GM12801 (cell line): ENCODE results near the gene ZNF474.

Experiments used
- TF ChIP-seq, protein P1 (sequence below): IDR thresholded peaks from one replicate; pipeline ENCODE4 v1.5.1; 2011; ENCODE audit warnings: control low read depth; ENCODE audit not compliant: insufficient read length; ENCODE audit errors: extremely low read depth

ZNF474 gene

DNA sequence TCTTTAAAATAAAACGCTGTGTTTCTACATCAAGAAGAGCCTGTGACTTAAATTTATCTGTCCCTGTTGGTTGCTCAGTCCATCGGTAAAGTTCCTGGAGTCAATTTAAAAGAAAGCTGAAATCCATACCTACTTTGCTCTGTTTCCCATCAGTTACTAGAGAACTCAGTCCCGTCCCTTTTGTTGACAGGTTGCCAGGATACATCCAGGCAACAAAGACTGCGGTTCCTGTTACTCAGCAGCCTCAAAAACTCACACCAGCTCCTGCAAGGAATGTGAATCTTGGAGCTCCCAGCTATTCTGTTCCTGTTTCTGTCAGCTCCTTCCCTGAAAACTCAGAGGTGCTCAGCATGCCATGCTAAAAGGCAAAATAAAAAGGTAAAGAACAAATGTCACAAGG is at the start of gene ZNF474:
TSS of gene ZNF474 (plus strand) at position 241 of the 400 bp plus-strand sequence. CDS start 22,445 bp downstream, outside the sequence.
- TF ChIP-seq, protein P1, sequence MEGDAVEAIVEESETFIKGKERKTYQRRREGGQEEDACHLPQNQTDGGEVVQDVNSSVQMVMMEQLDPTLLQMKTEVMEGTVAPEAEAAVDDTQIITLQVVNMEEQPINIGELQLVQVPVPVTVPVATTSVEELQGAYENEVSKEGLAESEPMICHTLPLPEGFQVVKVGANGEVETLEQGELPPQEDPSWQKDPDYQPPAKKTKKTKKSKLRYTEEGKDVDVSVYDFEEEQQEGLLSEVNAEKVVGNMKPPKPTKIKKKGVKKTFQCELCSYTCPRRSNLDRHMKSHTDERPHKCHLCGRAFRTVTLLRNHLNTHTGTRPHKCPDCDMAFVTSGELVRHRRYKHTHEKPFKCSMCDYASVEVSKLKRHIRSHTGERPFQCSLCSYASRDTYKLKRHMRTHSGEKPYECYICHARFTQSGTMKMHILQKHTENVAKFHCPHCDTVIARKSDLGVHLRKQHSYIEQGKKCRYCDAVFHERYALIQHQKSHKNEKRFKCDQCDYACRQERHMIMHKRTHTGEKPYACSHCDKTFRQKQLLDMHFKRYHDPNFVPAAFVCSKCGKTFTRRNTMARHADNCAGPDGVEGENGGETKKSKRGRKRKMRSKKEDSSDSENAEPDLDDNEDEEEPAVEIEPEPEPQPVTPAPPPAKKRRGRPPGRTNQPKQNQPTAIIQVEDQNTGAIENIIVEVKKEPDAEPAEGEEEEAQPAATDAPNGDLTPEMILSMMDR: no peak

DNA sequence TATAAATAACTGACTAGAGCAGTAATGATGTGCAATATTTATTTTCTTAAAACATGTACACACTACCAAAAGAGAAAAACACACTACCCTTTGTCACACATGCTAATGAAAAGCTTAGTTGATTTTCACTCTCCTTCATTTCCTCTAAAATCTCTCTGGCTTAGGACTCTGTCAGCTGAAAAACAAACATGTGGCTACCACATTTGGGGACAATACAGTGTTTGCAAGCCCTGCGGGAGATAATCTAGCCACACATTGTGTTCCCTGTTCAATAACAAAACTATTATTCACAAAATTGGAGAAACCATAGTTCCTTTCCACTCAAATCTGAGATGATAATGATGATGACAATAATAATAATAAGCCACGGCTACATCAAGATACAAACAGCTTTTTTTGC is 47.8 kb upstream of the ZNF474 start:
- TF ChIP-seq, protein P1: no peak

GRCh38 chr5:122083535-122083934 is 45.8 kb upstream of the ZNF474 start:
- TF ChIP-seq, protein P1: no peak

GRCh38 chr5:122085041-122085440 is 44.3 kb upstream of the ZNF474 start:
- TF ChIP-seq, protein P1: no peak

DNA sequence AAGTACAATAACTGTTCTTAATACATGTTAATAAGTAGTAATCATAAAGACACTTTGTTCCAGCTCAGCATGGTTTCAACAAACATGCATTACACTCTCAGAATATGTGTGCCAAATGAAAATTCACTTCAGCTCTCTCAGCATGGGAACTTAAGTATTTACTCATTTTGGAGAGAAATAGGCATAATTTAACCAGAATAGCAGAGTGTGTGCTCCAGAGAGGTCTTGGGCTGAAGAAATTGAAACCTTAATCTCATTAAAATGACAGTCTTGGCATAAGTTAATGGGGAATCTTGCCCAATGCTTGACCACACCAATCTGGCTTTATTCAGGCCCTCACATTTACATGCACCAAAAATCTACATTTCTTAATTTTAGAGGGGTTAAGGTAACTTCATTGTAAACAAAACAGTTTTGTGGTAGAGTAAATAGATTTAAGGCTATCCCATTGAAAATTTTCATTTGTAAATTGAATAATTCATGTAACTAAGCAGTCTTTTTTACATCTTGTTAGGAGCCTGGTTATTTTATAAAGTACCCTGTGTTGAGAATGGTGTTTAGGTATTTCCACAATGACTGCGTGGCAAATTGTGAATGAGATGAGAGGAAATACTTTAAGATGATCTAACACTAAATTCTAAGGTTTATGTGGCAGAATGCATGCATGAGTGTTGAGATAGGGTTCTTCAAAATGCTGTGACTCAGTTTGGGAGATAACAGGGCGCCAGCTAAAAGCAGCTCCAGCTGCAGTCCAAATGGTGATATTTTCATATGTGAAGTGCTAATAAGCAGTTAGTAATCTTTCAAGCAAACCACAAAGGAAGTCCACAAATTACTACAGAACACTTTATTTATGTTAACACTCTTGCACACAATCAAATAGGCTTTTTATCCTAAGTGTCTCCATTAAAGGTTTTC is 40.0 kb upstream of the ZNF474 start:
- TF ChIP-seq, protein P1: no peak

DNA sequence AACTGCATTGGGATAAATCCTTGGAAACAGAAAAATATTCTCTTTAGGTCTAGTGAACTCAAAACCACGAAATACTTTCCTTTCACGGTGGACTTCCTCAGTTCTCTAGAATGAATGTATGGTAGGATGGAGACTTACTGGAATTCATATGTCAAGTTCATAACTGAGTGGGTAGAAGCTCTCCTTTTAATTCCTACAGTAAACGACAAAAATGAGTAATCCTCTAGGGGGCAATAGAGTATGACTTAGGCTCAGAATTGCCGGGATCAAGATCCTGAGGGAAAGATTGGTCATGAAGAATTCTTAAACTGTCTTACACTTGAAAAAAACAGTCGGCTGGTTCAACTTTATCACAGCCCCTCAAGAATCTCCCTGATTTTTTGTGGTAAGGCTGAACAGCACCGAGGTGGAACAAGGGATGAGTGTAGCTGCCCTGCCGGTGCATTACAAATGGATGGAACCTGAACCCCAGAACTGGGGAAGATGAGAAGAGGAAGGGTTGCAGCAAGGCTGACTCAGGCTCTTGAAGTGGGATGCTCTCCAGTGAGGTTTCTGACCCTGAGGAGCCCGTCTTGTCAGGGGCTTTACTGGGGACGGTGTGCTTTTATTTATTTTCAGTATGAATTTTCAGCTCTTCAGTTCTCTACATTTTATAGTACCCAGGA is 37.3 kb upstream of the ZNF474 start:
- TF ChIP-seq, protein P1: no peak

DNA sequence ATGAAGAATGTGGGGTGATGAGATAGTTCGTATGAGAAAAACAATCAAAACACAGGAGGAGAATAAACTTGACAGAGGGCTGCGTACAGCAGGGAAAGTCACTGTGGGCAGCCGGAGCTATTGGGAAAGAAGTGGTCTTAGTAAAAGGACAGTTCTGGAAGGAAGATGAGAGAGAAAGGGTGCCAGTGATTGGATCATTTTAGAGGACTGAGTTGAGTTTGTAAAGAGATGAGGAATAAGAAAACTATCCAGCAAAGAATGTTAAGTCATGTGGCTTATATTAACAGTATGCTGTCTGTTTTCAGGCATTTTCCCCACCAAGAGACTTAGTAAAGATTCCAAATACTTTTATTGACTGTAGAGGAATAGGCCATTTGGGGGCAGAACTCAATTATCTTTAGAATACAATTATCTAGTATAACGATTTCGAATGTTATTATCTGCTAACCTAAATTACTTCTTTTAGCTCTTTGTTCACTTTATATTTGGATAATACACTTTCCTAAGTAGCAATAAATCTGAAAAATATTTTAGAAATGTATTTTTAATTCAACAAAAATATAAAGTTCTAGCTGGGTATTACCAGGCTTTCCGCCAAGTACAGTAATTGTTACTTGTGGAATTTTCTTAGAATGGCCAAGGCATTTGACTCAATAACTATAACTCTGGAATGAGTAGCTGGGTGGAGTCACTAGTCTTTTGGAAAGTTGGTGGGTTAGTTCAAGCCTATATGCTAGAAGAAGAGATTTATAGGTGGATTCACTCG is 35.7 kb upstream of the ZNF474 start:
- TF ChIP-seq, protein P1: no peak
